Measurements from ENCODE around the gene AZIN2. TPM values are rescaled to one million over a fixed set of nuclear protein-coding genes. Genes with fewer than 3 reads are reported as not detected.

AZIN2 gene
- total RNA-seq, 1 donor from 2014 or later = 1.9 TPM

- no peak for DNase-seq
- intact Hi-C loops (cut with DNase I) = no loop called here
- no peak for ATAC-seq (ENCODE audit: poor library complexity)
These were observed 82.9 kb downstream of the AZIN2 start for GRCh38 chr1:33163621-33164519.

- ATAC-seq (ENCODE audit: poor library complexity) (no peak), DNase-seq (no peak)
- intact Hi-C loops (cut with DNase I) = no loop called here
These were observed 84.3 kb downstream of the AZIN2 start for GRCh38 chr1:33165209-33165608.

GRCh38 chr1:33165809-33166208 lies 84.9 kb downstream of the AZIN2 start:
- intact Hi-C loops (cut with DNase I) = no loop called here
- ATAC-seq (ENCODE audit: poor library complexity) (no peak), DNase-seq (no peak)

GRCh38 chr1:33167650-33168447 lies 86.9 kb downstream of the AZIN2 start:
- DNase-seq (no peak), ATAC-seq (ENCODE audit: poor library complexity) (no peak)
- intact Hi-C loops (cut with DNase I) = no loop called here

GRCh38 chr1:33168556-33169289 lies 87.8 kb downstream of the AZIN2 start:
- intact Hi-C loops (cut with DNase I) = no loop called here
- ATAC-seq (ENCODE audit: poor library complexity) (no peak), DNase-seq (no peak)

GRCh38 chr1:33169290-33170055 lies 88.5 kb downstream of the AZIN2 start:
- intact Hi-C loops (cut with DNase I) = no loop called here
- ATAC-seq (ENCODE audit: poor library complexity) = peak; percentile 33
- no peak for DNase-seq

Other genes with a start within 250 kb of the AZIN2 start
- gene FNDC5, start 210.2 kb upstream of the AZIN2 start, total RNA-seq = 139 TPM
- gene HPCA, start 194.7 kb upstream of the AZIN2 start, total RNA-seq = not detected
- gene TMEM54, start 179.8 kb upstream of the AZIN2 start, total RNA-seq = 10.5 TPM
- 14.3 TPM for gene RNF19B, start 116.3 kb upstream of the AZIN2 start, total RNA-seq
- gene AK2, start 44.3 kb upstream of the AZIN2 start, total RNA-seq = 124 TPM
- gene TRIM62, start 100.9 kb downstream of the AZIN2 start, total RNA-seq = 1.9 TPM
- 30.1 TPM for gene ZNF362, start 175.3 kb downstream of the AZIN2 start, total RNA-seq
- not detected for gene A3GALT2, start 239.9 kb downstream of the AZIN2 start, total RNA-seq